Neural cell (in vitro differentiated cells): Measurements from ENCODE around the gene MLC1. TPM values are rescaled to one million over a fixed set of nuclear protein-coding genes. Genes with fewer than 3 reads are reported as not detected.

Experiments
- H2AFZ ChIP-seq: fragments of 200-600, 300-800 bp; sonication (generic), shearing (Covaris generic); 2 replicates; pipeline ENCODE4 v1.6.0; 2014; ENCODE audit warnings: low read depth, mild to moderate bottlenecking, antibody characterized with exemption, low read length, moderate library complexity
- H3F3A ChIP-seq: fragments of 200-600 bp; shearing (Covaris generic); 2 replicates; pipeline ENCODE4 v1.6.1; 2016; ENCODE audit warnings: mild to moderate bottlenecking, moderate library complexity, mixed read lengths, antibody characterized with exemption, low read length; ENCODE audit not compliant: insufficient read depth, poor library complexity, severe bottlenecking
- H3K27ac ChIP-seq: fragments of 200-600, 300-800 bp; sonication (generic), shearing (Covaris generic); 2 replicates; pipeline ENCODE4 v1.5.1; 2014; ENCODE audit warnings: mild to moderate bottlenecking, low read length, moderate library complexity
- H3K27me3 ChIP-seq: fragments of 300-800, 200-600 bp; sonication (generic), shearing (Covaris generic); 2 replicates; pipeline ENCODE4 v1.6.0; 2014; ENCODE audit warnings: mild to moderate bottlenecking, low read depth, low read length, moderate library complexity; ENCODE audit not compliant: insufficient read depth
- H3K36me3 ChIP-seq: fragments of 300-800, 200-600 bp; sonication (generic), shearing (Covaris generic); 2 replicates; pipeline ENCODE4 v1.5.1; 2014; ENCODE audit warnings: mild to moderate bottlenecking, antibody characterized with exemption, low read length, moderate library complexity; ENCODE audit not compliant: insufficient read depth
- H3K4me2 ChIP-seq: fragments of 300-800, 200-600 bp; sonication (generic), shearing (Covaris generic); 2 replicates; pipeline ENCODE4 v1.6.0; 2014; ENCODE audit warnings: mild to moderate bottlenecking, low read length
- H3K4me3 ChIP-seq: fragments of 300-800, 200-600 bp; sonication (generic), shearing (Covaris generic); 2 replicates; pipeline ENCODE4 v1.5.1; 2014; ENCODE audit warnings: mild to moderate bottlenecking, low read length, moderate library complexity
- H3K79me2 ChIP-seq: fragments of 200-600 bp; shearing (Covaris generic); replicated peaks from 2 replicates; pipeline ENCODE4 v1.6.0; 2014; ENCODE audit warnings: mild to moderate bottlenecking, low read length, moderate library complexity; ENCODE audit not compliant: insufficient read depth
- H3K9ac ChIP-seq: fragments of 300-800, 200-600 bp; sonication (generic), shearing (Covaris generic); 2 replicates; pipeline ENCODE4 v1.6.1; 2016; ENCODE audit warnings: mild to moderate bottlenecking, low read length, mixed read lengths
- H3K9me2 ChIP-seq: fragments of 200-600 bp; shearing (Covaris generic); 2 replicates; pipeline ENCODE4 v1.6.1; 2016; ENCODE audit warnings: mild to moderate bottlenecking, low read length, mixed read lengths; ENCODE audit not compliant: insufficient read depth
- H3K9me3 ChIP-seq: fragments of 200-600, 300-800 bp; sonication (generic), shearing (Covaris generic); 2 replicates; pipeline ENCODE4 v1.6.1; 2016; ENCODE audit warnings: mild to moderate bottlenecking, mixed run types, low read length, moderate library complexity, mixed read lengths
- H4K20me1 ChIP-seq: fragments of 200-600 bp; shearing (Covaris generic); 2 replicates; pipeline ENCODE4 v1.6.1; 2016; ENCODE audit warnings: mild to moderate bottlenecking, mixed run types; ENCODE audit not compliant: insufficient read depth
- EP300 ChIP-seq: fragments of 450-650 bp; conservative IDR thresholded peaks from 2 replicates; pipeline ENCODE4 v1.6.1; 2014; ENCODE audit warnings: antibody characterized with exemption, mild to moderate bottlenecking, moderate library complexity; ENCODE audit not compliant: poor library complexity, severe bottlenecking
- EZH2 ChIP-seq: fragments of 200-600, 300-800 bp; shearing (Covaris generic), sonication (generic); IDR thresholded peaks from 2 replicates; pipeline ENCODE4 v1.6.1; 2014; ENCODE audit warnings: antibody characterized with exemption, low read length, borderline replicate concordance, mild to moderate bottlenecking; ENCODE audit not compliant: insufficient read depth, poor library complexity, severe bottlenecking
- MXI1 ChIP-seq: fragments of 450-650 bp; conservative IDR thresholded peaks from 2 replicates; pipeline ENCODE4 v1.6.1; 2014; ENCODE audit warnings: antibody characterized with exemption, mild to moderate bottlenecking; ENCODE audit not compliant: poor library complexity, severe bottlenecking
- POLR2AphosphoS5 ChIP-seq: IDR thresholded peaks from 2 replicates; pipeline ENCODE4 v1.6.1; 2012
- RAD21 ChIP-seq: fragments of 450-650 bp; conservative IDR thresholded peaks from 2 replicates; pipeline ENCODE4 v1.6.1; 2014; ENCODE audit warnings: antibody characterized with exemption, mild to moderate bottlenecking, moderate library complexity
- SMC3 ChIP-seq: fragments of 450-650 bp; conservative IDR thresholded peaks from 2 replicates; pipeline ENCODE4 v1.6.1; 2014; ENCODE audit warnings: antibody characterized with exemption, mild to moderate bottlenecking, moderate library complexity; ENCODE audit not compliant: poor library complexity
- TAF1 ChIP-seq: IDR thresholded peaks from 2 replicates; pipeline ENCODE4 v1.6.1; 2012; ENCODE audit warnings: low read depth
- polyA plus RNA-seq: library from polyadenylated mRNA; depleted of rRNA; stranded (reverse); fragments of >200 nt; gene quantifications from 2 replicates; pipeline ENCODE4 v1.2.3, GENCODE V29; 2014
- TF ChIP-seq, protein P1 (sequence below): IDR thresholded peaks from 2 replicates; pipeline ENCODE4 v1.6.1; 2012; ENCODE audit warnings: borderline replicate concordance
- TF ChIP-seq, protein P2 (sequence below): fragments of 450-650 bp; IDR thresholded peaks from 2 replicates; pipeline ENCODE4 v1.5.1; 2014; ENCODE audit warnings: antibody characterized with exemption, mild to moderate bottlenecking, moderate library complexity; ENCODE audit not compliant: poor library complexity, severe bottlenecking

MLC1 gene
- polyA plus RNA-seq, 1 donor from 2014 or later = not detected

DNA sequence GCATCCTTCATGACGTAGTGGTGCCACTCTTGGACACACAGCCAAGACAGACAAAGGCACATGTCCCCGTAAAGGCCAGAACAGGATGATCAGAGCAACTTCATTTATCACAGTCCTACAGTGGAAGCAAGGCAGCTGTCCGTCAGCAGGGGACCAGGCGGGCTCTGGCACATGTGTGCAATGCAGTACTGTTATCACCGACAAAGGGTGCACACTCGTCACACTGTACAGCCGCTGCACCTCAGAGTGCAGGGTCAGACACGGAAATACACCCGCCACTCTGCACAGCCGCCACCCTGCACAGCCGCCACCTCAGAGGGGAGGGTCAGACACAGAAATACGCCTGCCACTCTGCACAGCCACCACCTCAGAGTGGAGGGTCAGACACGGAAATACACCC is 59.2 kb downstream of the MLC1 start:
- no peak overlapping the region for H3K4me3 ChIP-seq
- H3K9me3 ChIP-seq = no peaks in the 10 kb centered on the region
- H3K4me2 ChIP-seq = no peak overlapping the region
- no peaks in the 10 kb centered on the region for H3K36me3 ChIP-seq
- no peak overlapping the region for H3K27ac ChIP-seq
- peaks cover 7% of the 10 kb centered on the region for H3K27me3 ChIP-seq
- H4K20me1 ChIP-seq = no peaks in the 10 kb centered on the region
- H3K79me2 ChIP-seq = no peaks in the 10 kb centered on the region
- H3K9me2 ChIP-seq = no peaks in the 10 kb centered on the region
- H2AFZ ChIP-seq = no peak overlapping the region
- TF ChIP-seq POLR2AphosphoS5 = no peak
- no peak for TF ChIP-seq TAF1
- TF ChIP-seq, protein P1, sequence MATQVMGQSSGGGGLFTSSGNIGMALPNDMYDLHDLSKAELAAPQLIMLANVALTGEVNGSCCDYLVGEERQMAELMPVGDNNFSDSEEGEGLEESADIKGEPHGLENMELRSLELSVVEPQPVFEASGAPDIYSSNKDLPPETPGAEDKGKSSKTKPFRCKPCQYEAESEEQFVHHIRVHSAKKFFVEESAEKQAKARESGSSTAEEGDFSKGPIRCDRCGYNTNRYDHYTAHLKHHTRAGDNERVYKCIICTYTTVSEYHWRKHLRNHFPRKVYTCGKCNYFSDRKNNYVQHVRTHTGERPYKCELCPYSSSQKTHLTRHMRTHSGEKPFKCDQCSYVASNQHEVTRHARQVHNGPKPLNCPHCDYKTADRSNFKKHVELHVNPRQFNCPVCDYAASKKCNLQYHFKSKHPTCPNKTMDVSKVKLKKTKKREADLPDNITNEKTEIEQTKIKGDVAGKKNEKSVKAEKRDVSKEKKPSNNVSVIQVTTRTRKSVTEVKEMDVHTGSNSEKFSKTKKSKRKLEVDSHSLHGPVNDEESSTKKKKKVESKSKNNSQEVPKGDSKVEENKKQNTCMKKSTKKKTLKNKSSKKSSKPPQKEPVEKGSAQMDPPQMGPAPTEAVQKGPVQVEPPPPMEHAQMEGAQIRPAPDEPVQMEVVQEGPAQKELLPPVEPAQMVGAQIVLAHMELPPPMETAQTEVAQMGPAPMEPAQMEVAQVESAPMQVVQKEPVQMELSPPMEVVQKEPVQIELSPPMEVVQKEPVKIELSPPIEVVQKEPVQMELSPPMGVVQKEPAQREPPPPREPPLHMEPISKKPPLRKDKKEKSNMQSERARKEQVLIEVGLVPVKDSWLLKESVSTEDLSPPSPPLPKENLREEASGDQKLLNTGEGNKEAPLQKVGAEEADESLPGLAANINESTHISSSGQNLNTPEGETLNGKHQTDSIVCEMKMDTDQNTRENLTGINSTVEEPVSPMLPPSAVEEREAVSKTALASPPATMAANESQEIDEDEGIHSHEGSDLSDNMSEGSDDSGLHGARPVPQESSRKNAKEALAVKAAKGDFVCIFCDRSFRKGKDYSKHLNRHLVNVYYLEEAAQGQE = no peak
- no peak for TF ChIP-seq EZH2
- no peak for TF ChIP-seq RAD21
- TF ChIP-seq EP300 = no peak
- no peak for TF ChIP-seq SMC3
- no peak for TF ChIP-seq MXI1
- TF ChIP-seq, protein P2, sequence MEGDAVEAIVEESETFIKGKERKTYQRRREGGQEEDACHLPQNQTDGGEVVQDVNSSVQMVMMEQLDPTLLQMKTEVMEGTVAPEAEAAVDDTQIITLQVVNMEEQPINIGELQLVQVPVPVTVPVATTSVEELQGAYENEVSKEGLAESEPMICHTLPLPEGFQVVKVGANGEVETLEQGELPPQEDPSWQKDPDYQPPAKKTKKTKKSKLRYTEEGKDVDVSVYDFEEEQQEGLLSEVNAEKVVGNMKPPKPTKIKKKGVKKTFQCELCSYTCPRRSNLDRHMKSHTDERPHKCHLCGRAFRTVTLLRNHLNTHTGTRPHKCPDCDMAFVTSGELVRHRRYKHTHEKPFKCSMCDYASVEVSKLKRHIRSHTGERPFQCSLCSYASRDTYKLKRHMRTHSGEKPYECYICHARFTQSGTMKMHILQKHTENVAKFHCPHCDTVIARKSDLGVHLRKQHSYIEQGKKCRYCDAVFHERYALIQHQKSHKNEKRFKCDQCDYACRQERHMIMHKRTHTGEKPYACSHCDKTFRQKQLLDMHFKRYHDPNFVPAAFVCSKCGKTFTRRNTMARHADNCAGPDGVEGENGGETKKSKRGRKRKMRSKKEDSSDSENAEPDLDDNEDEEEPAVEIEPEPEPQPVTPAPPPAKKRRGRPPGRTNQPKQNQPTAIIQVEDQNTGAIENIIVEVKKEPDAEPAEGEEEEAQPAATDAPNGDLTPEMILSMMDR = no peak
- H3K9ac ChIP-seq = no peak overlapping the region
- no peaks in the 10 kb centered on the region for H3F3A ChIP-seq

DNA sequence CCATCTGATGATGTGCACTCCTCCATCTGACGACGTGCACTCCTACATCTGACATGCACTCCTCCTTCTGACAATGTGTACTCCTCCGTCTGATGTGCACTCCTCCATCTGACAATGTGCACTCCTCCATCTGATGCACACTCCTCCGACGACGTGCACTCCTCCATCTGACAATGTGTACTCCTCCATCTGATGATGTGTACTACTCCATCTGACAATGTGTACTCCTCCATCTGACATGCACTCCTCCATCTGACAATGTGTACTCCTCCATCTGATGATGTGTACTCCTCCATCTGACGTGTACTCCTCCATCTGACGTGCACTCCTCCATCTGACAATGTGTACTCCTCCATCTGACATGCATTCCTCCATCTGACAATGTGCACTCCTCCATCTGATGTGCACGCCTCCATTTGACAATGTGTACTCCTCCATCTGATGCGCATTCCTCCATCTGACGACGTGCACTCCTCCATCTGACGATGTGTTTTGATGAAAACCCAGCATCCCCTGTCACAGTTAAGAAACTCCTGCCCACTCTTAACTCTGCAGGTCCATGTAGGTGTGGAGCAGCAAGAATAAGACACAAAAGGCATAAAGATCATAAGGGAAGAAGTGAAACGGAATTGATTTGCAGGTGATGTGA is 62.9 kb downstream of the MLC1 start:
- H3F3A ChIP-seq = no peaks in the 10 kb centered on the region
- no peaks in the 10 kb centered on the region for H3K9me2 ChIP-seq
- no peak overlapping the region for H3K4me2 ChIP-seq
- no peak overlapping the region for H3K4me3 ChIP-seq
- H2AFZ ChIP-seq = no peak overlapping the region
- H3K9ac ChIP-seq = no peak overlapping the region
- H4K20me1 ChIP-seq = no peaks in the 10 kb centered on the region
- no peaks in the 10 kb centered on the region for H3K79me2 ChIP-seq
- H3K9me3 ChIP-seq = peaks cover 6% of the 10 kb centered on the region
- no peak overlapping the region for H3K27ac ChIP-seq
- peaks cover 2% of the 10 kb centered on the region for H3K27me3 ChIP-seq
- TF ChIP-seq POLR2AphosphoS5 (no peak), EP300 (no peak), RAD21 (no peak), SMC3 (no peak), EZH2 (no peak), MXI1 (no peak), TAF1 (no peak)
- TF ChIP-seq, protein P2 = no peak
- TF ChIP-seq, protein P1 = no peak
- no peaks in the 10 kb centered on the region for H3K36me3 ChIP-seq
